ENCODE measurements around the gene GAD1.

DNA sequence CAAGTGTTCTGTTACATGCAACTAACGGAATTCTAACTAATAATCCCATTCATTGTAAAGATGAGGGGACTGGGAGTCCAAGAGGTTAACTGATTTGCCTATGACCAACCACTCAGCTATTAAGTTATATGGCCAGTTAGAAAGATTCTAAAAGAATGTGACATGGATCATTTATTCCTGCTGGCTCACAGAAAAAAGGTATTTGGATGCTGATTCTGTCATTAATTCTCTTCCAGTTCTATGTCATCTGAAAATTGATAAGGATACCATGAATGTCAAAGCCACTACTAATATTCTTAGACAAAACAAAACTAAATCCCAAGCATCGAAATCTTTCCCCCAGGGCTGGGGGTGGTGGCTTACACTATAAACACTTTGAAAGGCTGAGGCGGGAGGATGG, 71.2 kb downstream of the GAD1 start:
- TF ChIP-seq, protein P1, sequence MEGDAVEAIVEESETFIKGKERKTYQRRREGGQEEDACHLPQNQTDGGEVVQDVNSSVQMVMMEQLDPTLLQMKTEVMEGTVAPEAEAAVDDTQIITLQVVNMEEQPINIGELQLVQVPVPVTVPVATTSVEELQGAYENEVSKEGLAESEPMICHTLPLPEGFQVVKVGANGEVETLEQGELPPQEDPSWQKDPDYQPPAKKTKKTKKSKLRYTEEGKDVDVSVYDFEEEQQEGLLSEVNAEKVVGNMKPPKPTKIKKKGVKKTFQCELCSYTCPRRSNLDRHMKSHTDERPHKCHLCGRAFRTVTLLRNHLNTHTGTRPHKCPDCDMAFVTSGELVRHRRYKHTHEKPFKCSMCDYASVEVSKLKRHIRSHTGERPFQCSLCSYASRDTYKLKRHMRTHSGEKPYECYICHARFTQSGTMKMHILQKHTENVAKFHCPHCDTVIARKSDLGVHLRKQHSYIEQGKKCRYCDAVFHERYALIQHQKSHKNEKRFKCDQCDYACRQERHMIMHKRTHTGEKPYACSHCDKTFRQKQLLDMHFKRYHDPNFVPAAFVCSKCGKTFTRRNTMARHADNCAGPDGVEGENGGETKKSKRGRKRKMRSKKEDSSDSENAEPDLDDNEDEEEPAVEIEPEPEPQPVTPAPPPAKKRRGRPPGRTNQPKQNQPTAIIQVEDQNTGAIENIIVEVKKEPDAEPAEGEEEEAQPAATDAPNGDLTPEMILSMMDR (IDR thresholded peaks at IDR 0.05) = no peak
- no peak for TF ChIP-seq ZFX (IDR thresholded peaks at IDR 0.05; ENCODE audit: borderline replicate concordance)

All from 22Rv1 (cell line).